Measurements from ENCODE around the gene ERO1A.

GRCh38 chr14:52690983-52691760, 4.2 kb downstream of the ERO1A start:
- no peak for TF ChIP-seq EP300 (IDR thresholded peaks at IDR 0.05)
- TF ChIP-seq, protein P1, sequence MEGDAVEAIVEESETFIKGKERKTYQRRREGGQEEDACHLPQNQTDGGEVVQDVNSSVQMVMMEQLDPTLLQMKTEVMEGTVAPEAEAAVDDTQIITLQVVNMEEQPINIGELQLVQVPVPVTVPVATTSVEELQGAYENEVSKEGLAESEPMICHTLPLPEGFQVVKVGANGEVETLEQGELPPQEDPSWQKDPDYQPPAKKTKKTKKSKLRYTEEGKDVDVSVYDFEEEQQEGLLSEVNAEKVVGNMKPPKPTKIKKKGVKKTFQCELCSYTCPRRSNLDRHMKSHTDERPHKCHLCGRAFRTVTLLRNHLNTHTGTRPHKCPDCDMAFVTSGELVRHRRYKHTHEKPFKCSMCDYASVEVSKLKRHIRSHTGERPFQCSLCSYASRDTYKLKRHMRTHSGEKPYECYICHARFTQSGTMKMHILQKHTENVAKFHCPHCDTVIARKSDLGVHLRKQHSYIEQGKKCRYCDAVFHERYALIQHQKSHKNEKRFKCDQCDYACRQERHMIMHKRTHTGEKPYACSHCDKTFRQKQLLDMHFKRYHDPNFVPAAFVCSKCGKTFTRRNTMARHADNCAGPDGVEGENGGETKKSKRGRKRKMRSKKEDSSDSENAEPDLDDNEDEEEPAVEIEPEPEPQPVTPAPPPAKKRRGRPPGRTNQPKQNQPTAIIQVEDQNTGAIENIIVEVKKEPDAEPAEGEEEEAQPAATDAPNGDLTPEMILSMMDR (IDR thresholded peaks at IDR 0.05) = no peak

Data from tibial nerve (tissue), 4 donors.